C4-2B (cell line): ENCODE results near the gene SYCN.

Source experiments
- CTCF ChIP-seq: fragments of 450-650 bp; conservative IDR thresholded peaks from 2 replicates; pipeline ENCODE4 v1.5.1; 2017; ENCODE audit warnings: mild to moderate bottlenecking
- ZFX ChIP-seq: fragments of 450-650 bp; IDR thresholded peaks from 2 replicates; pipeline ENCODE4 v1.6.1; 2017

- TF ChIP-seq CTCF = no peak
- no peak for TF ChIP-seq ZFX
Measured at GRCh38 chr19:39179754-39180153, 24.3 kb downstream of the SYCN start.
